Tibial nerve (tissue), 4 donors: ENCODE results near the gene MINDY4.

Experiments used
- EP300 ChIP-seq, 2 donors: sonication (generic); formaldehyde crosslinking; IDR thresholded peaks; one replicate each; pipeline ENCODE4 v1.6.1; 2017; ENCODE audit warnings: antibody characterized with exemption in 2 of 2, mild to moderate bottlenecking in 1 of 2
- POLR2A ChIP-seq, 2 donors: fragments of 450-650 bp; IDR thresholded peaks; one replicate each; pipeline ENCODE4 v1.6.1; 2017; ENCODE audit warnings: antibody characterized with exemption in 2 of 2, mild to moderate bottlenecking in 2 of 2, moderate library complexity in 2 of 2
- TF ChIP-seq, protein P1 (sequence below), 5 experiments: fragments of 200-600 bp in 3 of 5; fragments of 450-650 bp in 2 of 5; sonication (generic) in 3 of 5; IDR thresholded peaks; one replicate each; pipeline ENCODE4 v1.5.1; 2016 to 2019; ENCODE audit warnings: antibody characterized with exemption in 5 of 5, mild to moderate bottlenecking in 3 of 5, moderate library complexity in 2 of 5

DNA sequence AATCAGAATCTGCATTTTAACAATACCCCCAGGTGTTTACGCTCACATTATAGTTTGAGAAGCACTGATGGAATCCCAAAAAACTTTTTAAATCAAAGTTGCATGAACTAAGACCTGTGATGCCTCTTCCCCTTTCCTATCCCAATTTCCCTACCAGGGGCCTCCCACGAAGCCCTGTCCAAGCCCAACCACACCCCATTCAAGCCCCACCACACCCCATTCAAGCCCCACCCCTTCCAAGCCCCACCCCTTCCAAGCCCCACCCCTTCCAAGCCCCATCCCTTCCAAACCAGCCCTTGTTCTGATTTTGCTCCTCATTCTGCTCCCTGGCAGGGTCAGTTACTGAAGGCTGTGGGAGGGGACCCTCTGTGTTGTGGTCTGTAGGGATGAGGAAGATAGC is 130.6 kb downstream of the MINDY4 start:
- TF ChIP-seq EP300 (IDR thresholded peaks at IDR 0.05) (no peak), POLR2A (IDR thresholded peaks at IDR 0.05) (no peak)
- TF ChIP-seq, protein P1, sequence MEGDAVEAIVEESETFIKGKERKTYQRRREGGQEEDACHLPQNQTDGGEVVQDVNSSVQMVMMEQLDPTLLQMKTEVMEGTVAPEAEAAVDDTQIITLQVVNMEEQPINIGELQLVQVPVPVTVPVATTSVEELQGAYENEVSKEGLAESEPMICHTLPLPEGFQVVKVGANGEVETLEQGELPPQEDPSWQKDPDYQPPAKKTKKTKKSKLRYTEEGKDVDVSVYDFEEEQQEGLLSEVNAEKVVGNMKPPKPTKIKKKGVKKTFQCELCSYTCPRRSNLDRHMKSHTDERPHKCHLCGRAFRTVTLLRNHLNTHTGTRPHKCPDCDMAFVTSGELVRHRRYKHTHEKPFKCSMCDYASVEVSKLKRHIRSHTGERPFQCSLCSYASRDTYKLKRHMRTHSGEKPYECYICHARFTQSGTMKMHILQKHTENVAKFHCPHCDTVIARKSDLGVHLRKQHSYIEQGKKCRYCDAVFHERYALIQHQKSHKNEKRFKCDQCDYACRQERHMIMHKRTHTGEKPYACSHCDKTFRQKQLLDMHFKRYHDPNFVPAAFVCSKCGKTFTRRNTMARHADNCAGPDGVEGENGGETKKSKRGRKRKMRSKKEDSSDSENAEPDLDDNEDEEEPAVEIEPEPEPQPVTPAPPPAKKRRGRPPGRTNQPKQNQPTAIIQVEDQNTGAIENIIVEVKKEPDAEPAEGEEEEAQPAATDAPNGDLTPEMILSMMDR (IDR thresholded peaks at IDR 0.05), result no peak
